H1 (cell line): ENCODE measurements around the gene ADGRA3. TPM values are rescaled to one million over a fixed set of nuclear protein-coding genes. Genes with fewer than 3 reads are reported as not detected.

Source experiments
- ATF2 ChIP-seq: IDR thresholded peaks from 2 replicates; pipeline ENCODE4 v1.6.1; 2012; ENCODE audit warnings: low read length, inconsistent platforms
- BCL11A ChIP-seq, 2 experiments: IDR thresholded peaks; one replicate each; pipeline ENCODE4 v1.6.1; 2011; ENCODE audit warnings: low read depth in 2 of 2, low read length in 2 of 2, mild to moderate bottlenecking in 2 of 2
- CHD2 ChIP-seq: IDR thresholded peaks from 2 replicates; pipeline ENCODE4 v1.6.1; 2012; ENCODE audit warnings: low read length, improper control_type of control experiment
- JUND ChIP-seq: IDR thresholded peaks from 2 replicates; pipeline ENCODE4 v1.6.1; 2011; ENCODE audit warnings: mild to moderate bottlenecking, improper control_type of control experiment, low read length
- TEAD4 ChIP-seq: IDR thresholded peaks from 2 replicates; pipeline ENCODE4 v1.6.1; 2012; ENCODE audit warnings: low read depth, low read length, inconsistent platforms, mixed read lengths
- USF2 ChIP-seq: IDR thresholded peaks from 2 replicates; pipeline ENCODE4 v1.6.1; 2011; ENCODE audit warnings: low read length, improper control_type of control experiment
- polyA plus RNA-seq, 7 experiments: library from polyadenylated mRNA; depleted of rRNA in 3 of 7; stranded (reverse) in 5 of 7; unstranded in 2 of 7; fragments of >200 nt in 5 of 7; fragments of 200-250 nt in 2 of 7; gene quantifications; 1 replicate in 5 of 7; 2 replicates in 1 of 7; 4 replicates in 1 of 7; pipeline versions ENCODE4 v1.2.1 to v1.2.3, GENCODE V29; 2011 to 2013; ENCODE audit warnings: missing spikeins in 2 of 7, mixed read lengths in 2 of 7
- total RNA-seq: library from RNA; stranded (reverse); fragmentation: NEBNext Ultra II Directional; extraction: Animal tissue kit (Norgen Biotek cat#: 25700); gene quantifications from 2 replicates; pipeline ENCODE4 v1.2.1, GENCODE V29; 2021
- TF ChIP-seq, protein P1 (sequence below): fragments of 300-600 bp; sonication (generic); IDR thresholded peaks from 2 replicates; pipeline ENCODE4 v1.7.1; 2012; ENCODE audit warnings: low read length, moderate library complexity, mild to moderate bottlenecking, inconsistent platforms; ENCODE audit not compliant: insufficient replicate concordance

Gene ADGRA3
- total and polyA plus RNA-seq, 2 of the 8 experiments (the other 6 are each of a cell fraction or from before 2014, with no cell fraction given) = 31.5 to 63.0 TPM

DNA sequence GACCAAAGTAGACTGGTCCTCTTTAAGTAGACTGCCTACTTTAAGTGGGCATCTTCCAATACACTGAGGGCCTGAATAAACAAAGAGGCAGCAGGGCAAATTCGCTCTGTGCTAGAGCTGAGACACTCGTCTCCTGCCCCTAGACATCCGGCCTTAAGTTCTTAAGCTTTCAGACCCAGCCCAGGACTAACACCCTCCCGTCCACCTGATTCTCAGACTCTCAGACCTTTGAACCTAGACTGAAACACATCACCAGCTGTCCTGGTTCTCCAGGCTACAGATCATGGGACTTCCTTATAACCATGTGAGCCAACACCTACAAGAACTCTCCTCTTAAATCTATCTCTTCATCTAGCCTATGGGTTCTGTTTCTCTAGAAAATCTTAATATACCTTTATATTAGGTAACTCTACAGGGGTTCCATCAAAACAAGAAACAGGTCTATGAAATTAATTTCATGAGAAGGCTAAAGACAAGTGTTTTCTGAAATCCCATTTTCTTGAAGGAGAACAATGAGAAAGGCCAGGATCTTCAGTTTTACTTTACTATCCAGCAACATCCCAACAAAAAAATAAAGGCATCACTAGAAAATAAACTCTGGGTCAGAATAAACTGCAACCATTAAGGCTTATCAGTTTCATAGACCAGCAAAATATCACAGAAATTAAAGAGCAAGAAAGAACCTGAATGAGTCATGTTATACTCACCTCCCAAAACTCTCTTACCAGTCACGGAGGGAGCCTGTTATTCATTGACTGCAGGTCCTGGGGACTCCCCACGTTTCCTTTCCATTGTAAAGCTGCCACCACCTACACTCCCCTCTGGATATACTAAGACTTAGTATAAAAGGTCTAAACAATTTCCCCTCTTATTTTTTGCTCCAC, 14.8 kb downstream of the ADGRA3 start (continued):
- TF ChIP-seq, protein P1, sequence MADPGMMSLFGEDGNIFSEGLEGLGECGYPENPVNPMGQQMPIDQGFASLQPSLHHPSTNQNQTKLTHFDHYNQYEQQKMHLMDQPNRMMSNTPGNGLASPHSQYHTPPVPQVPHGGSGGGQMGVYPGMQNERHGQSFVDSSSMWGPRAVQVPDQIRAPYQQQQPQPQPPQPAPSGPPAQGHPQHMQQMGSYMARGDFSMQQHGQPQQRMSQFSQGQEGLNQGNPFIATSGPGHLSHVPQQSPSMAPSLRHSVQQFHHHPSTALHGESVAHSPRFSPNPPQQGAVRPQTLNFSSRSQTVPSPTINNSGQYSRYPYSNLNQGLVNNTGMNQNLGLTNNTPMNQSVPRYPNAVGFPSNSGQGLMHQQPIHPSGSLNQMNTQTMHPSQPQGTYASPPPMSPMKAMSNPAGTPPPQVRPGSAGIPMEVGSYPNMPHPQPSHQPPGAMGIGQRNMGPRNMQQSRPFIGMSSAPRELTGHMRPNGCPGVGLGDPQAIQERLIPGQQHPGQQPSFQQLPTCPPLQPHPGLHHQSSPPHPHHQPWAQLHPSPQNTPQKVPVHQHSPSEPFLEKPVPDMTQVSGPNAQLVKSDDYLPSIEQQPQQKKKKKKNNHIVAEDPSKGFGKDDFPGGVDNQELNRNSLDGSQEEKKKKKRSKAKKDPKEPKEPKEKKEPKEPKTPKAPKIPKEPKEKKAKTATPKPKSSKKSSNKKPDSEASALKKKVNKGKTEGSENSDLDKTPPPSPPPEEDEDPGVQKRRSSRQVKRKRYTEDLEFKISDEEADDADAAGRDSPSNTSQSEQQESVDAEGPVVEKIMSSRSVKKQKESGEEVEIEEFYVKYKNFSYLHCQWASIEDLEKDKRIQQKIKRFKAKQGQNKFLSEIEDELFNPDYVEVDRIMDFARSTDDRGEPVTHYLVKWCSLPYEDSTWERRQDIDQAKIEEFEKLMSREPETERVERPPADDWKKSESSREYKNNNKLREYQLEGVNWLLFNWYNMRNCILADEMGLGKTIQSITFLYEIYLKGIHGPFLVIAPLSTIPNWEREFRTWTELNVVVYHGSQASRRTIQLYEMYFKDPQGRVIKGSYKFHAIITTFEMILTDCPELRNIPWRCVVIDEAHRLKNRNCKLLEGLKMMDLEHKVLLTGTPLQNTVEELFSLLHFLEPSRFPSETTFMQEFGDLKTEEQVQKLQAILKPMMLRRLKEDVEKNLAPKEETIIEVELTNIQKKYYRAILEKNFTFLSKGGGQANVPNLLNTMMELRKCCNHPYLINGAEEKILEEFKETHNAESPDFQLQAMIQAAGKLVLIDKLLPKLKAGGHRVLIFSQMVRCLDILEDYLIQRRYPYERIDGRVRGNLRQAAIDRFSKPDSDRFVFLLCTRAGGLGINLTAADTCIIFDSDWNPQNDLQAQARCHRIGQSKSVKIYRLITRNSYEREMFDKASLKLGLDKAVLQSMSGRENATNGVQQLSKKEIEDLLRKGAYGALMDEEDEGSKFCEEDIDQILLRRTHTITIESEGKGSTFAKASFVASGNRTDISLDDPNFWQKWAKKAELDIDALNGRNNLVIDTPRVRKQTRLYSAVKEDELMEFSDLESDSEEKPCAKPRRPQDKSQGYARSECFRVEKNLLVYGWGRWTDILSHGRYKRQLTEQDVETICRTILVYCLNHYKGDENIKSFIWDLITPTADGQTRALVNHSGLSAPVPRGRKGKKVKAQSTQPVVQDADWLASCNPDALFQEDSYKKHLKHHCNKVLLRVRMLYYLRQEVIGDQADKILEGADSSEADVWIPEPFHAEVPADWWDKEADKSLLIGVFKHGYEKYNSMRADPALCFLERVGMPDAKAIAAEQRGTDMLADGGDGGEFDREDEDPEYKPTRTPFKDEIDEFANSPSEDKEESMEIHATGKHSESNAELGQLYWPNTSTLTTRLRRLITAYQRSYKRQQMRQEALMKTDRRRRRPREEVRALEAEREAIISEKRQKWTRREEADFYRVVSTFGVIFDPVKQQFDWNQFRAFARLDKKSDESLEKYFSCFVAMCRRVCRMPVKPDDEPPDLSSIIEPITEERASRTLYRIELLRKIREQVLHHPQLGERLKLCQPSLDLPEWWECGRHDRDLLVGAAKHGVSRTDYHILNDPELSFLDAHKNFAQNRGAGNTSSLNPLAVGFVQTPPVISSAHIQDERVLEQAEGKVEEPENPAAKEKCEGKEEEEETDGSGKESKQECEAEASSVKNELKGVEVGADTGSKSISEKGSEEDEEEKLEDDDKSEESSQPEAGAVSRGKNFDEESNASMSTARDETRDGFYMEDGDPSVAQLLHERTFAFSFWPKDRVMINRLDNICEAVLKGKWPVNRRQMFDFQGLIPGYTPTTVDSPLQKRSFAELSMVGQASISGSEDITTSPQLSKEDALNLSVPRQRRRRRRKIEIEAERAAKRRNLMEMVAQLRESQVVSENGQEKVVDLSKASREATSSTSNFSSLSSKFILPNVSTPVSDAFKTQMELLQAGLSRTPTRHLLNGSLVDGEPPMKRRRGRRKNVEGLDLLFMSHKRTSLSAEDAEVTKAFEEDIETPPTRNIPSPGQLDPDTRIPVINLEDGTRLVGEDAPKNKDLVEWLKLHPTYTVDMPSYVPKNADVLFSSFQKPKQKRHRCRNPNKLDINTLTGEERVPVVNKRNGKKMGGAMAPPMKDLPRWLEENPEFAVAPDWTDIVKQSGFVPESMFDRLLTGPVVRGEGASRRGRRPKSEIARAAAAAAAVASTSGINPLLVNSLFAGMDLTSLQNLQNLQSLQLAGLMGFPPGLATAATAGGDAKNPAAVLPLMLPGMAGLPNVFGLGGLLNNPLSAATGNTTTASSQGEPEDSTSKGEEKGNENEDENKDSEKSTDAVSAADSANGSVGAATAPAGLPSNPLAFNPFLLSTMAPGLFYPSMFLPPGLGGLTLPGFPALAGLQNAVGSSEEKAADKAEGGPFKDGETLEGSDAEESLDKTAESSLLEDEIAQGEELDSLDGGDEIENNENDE = no peak
- no peak for TF ChIP-seq CHD2
- no peak for TF ChIP-seq BCL11A (IDR thresholded peaks at IDR 0.05; ENCODE audit: low read depth in 2 of 2, low read length in 2 of 2)
- no peak for TF ChIP-seq USF2
- TF ChIP-seq TEAD4 = no peak
- no peak for TF ChIP-seq JUND
- TF ChIP-seq ATF2 = no peak
